NB4 (cell line): Measurements from ENCODE around the gene LMBR1L.
"Not testable (repeated sequence)": the region's sequence is repeated elsewhere in the genome, so short reads cannot be mapped to it uniquely, and the experiment has no call there.

Experiments used
- DNase-seq: peaks from one replicate; pipeline ENCODE4 v3.0.0; 2010; ENCODE audit warnings: low read depth
- H3K4me3 ChIP-seq: one replicate; pipeline ENCODE4 v1.5.1; 2011; ENCODE audit warnings: mild to moderate bottlenecking, low read depth, low read length, moderate library complexity
- MYC ChIP-seq: IDR thresholded peaks from 2 replicates; pipeline ENCODE4 v1.6.1; 2011; ENCODE audit warnings: low read depth, low read length
- POLR2A ChIP-seq: IDR thresholded peaks from 2 replicates; pipeline ENCODE4 v1.6.1; 2011; ENCODE audit warnings: mild to moderate bottlenecking; ENCODE audit not compliant: insufficient read length; ENCODE audit errors: extremely low read depth
- TF ChIP-seq, protein P1 (sequence below): IDR thresholded peaks from one replicate; pipeline ENCODE4 v1.5.1; 2012; ENCODE audit warnings: low read depth, low read length
- TF ChIP-seq, protein P2 (sequence below): IDR thresholded peaks from 2 replicates; pipeline ENCODE4 v1.6.1; 2011; ENCODE audit warnings: low read depth, low read length

LMBR1L gene

DNA sequence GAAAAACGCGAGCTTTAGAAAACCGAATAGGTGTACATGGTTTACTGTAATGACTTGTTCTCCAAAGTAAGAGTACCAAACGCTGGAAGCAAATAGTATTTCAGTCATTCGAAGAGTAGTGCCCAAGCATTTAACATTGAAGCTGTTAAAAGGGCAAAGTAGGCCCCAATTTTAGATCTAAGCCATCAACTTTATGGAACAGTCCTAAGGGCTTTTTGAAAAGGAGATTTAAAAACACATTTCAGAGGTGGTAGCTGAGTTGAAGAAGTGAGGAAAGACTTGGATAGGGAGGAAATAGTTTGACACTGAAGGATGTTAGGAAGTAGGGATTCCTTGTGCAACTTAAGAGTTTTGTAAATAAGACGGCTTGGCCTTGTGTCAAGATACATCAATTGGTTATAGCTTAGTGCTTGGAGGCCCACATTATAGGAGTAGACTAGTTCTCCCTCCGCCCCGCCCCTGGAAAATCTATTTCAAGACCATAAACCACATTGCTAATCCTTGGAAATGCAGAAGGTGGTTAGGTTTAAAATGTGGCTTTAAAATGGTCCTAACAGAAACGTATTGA lies 21.3 kb upstream of the LMBR1L start:
- TF ChIP-seq, protein P1, sequence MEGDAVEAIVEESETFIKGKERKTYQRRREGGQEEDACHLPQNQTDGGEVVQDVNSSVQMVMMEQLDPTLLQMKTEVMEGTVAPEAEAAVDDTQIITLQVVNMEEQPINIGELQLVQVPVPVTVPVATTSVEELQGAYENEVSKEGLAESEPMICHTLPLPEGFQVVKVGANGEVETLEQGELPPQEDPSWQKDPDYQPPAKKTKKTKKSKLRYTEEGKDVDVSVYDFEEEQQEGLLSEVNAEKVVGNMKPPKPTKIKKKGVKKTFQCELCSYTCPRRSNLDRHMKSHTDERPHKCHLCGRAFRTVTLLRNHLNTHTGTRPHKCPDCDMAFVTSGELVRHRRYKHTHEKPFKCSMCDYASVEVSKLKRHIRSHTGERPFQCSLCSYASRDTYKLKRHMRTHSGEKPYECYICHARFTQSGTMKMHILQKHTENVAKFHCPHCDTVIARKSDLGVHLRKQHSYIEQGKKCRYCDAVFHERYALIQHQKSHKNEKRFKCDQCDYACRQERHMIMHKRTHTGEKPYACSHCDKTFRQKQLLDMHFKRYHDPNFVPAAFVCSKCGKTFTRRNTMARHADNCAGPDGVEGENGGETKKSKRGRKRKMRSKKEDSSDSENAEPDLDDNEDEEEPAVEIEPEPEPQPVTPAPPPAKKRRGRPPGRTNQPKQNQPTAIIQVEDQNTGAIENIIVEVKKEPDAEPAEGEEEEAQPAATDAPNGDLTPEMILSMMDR: no peak
- no peak for TF ChIP-seq POLR2A
- TF ChIP-seq, protein P2, sequence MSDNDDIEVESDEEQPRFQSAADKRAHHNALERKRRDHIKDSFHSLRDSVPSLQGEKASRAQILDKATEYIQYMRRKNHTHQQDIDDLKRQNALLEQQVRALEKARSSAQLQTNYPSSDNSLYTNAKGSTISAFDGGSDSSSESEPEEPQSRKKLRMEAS: no peak
- no peak for TF ChIP-seq MYC
- DNase-seq: peak; percentile 74
- H3K4me3 ChIP-seq: peak overlapping the region; percentile 75

DNA sequence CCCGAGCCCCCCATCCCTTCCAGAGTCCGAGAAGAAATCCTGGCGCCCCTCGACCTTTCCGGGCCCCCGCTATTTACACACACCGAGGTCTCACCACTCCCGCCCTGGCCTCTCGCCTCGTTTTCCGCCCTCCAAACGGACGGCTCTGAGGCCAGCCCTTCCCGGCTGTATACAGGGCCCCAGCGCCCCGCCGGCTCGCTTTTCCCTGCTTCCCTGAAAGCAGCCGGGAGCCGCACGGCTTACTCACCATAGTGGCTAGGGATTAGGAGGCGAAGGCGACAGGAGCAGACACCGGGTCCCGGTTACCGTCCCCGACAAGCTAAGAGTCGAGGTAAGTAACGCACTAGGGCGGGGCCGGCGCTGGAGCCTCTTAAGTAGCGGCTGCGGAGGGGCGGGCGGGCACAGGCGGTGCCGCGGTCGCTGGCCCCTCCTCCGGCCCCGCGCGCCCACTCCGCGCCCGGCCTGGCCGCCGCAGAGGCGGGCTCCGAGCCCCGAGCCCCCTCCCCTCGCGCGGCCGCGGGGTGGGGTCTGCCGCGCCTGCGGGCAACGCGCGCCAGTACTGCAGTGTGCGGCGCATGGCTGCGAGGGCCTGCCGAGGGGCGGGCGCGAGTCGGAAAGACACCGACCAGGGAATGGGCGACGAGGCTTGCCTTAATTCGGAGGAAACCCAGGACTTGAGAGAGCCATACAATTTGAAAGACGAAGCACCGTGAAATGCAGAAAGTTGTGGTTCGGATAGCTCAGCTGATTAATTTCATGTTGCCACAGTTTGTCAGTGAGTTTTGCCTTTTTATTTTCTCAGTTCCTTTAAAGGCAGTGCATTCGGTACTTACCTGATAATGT lies 20.6 kb upstream of the LMBR1L start, which contains the start of gene TUBA1B:
Gene TUBA1B (minus strand): TSS at position 345 of the 843 bp plus-strand sequence. CDS start 95 bp downstream, at position 250.
- H3K4me3 ChIP-seq: peak within 1 kb of the TSS; percentile 98
- DNase-seq: peak; percentile 96
- TF ChIP-seq, protein P2: peak; percentile 87
- peak; percentile 99 for TF ChIP-seq POLR2A
- TF ChIP-seq, protein P1: no peak
- TF ChIP-seq MYC: peak; percentile 82

DNA sequence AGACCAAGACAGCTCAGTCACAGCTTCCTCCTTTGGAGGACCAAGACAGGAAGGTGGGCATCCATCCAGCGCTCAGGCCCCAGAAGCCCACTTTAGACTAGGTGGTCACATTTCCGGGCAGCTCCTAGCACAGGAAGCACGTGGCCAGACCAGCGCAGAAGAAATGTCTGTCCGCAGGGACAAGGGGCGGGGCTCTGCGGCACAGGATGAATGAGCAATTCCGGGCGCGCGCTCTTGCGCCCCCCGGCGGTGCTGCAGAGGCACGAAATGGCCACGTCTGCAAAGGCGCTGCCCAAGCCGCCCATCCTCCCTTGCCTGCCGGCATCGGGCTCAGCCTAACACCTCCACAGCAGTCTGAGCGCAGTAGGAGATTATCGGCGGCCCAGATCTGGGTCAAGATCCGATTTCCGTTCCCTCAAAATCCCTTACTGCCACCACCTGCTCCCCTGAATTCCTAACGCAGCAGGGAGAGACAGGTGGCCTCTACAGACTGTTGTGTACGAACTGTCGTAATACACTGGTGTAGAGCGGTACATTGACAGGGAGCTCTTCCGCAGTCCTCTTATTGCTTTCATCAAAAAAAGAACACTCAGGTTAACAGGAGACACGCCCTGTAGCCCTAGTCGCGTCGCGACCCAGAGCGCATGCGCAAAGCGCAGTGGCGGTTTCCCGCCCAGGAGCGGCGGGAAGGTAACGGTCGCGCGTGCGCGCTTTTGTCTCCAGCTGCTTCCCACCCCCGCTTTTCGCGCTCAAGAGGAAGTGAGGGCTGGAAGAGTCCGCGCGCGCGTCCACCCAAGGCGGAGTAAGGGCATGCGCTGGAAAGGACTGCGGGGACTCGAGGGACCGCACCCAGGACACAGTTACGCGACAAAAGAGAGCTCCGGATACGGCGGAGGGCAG lies 19.8 kb upstream of the LMBR1L start:
- peak overlapping the region; percentile 98 for H3K4me3 ChIP-seq
- DNase-seq: peak; percentile 96
- TF ChIP-seq POLR2A (peak; percentile 19), MYC (peak; percentile 99)
- TF ChIP-seq, protein P2: peak; percentile 99
- TF ChIP-seq, protein P1: peak; percentile 94

DNA sequence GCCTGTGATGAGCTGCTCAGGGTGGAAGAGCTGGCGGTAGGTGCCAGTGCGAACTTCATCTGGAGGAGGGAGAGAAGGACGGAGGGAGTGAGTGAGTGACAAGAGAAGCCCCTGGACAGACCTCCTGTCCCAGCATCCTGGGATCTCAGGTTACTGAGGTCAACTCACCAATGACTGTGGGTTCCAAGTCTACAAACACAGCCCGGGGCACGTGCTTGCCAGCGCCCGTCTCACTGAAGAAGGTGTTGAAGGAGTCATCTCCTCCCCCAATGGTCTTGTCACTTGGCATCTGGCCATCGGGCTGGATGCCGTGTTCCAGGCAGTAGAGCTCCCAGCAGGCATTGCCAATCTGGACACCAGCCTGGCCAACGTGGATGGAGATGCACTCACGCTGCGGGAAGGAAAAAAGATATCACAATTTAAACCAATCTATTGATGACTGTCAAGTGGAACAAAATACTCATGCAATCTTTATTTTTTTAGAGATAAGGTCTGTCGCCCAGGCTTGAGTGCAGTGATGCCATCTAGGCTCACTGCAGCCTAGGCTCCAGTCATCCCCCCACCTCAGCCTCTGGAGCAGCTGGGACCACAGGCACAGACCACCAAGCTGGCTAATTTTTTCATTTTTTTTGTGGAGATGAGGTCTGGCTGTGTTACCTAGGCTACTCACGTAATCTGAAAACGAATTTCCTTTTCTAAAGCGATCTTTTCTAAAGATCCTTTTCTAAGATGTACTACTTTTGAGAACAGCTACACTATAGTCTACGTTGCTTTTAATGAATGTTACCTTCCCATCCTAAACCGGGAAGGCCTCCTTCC lies 18.9 kb upstream of the LMBR1L start:
- H3K4me3 ChIP-seq: peak overlapping the region; percentile 98
- TF ChIP-seq POLR2A (no peak), MYC (no peak)
- TF ChIP-seq, protein P1: no peak
- TF ChIP-seq, protein P2: no peak
- no peak for DNase-seq

DNA sequence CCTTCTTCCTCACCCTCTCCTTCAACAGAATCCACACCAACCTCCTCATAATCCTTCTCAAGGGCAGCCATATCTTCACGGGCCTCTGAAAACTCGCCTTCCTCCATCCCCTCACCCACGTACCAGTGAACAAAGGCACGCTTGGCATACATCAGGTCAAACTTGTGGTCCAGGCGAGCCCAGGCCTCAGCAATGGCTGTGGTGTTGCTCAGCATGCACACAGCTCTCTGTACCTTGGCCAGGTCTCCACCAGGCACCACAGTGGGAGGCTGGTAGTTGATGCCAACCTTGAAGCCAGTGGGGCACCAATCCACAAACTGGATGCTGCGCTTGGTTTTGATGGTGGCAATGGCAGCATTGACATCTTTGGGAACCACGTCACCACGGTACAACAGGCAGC lies 17.3 kb upstream of the LMBR1L start:
- peak overlapping the region; percentile 0 for H3K4me3 ChIP-seq
- not testable (repeated sequence) for DNase-seq
